Neural cell (in vitro differentiated cells): Measurements from ENCODE around the gene UNC45A.

Experiments used
- EP300 ChIP-seq: fragments of 450-650 bp; conservative IDR thresholded peaks from 2 replicates; pipeline ENCODE4 v1.6.1; 2014; ENCODE audit warnings: antibody characterized with exemption, mild to moderate bottlenecking, moderate library complexity; ENCODE audit not compliant: poor library complexity, severe bottlenecking
- EZH2 ChIP-seq: fragments of 200-600, 300-800 bp; shearing (Covaris generic), sonication (generic); IDR thresholded peaks from 2 replicates; pipeline ENCODE4 v1.6.1; 2014; ENCODE audit warnings: antibody characterized with exemption, low read length, borderline replicate concordance, mild to moderate bottlenecking; ENCODE audit not compliant: insufficient read depth, poor library complexity, severe bottlenecking
- MXI1 ChIP-seq: fragments of 450-650 bp; conservative IDR thresholded peaks from 2 replicates; pipeline ENCODE4 v1.6.1; 2014; ENCODE audit warnings: antibody characterized with exemption, mild to moderate bottlenecking; ENCODE audit not compliant: poor library complexity, severe bottlenecking
- POLR2AphosphoS5 ChIP-seq: IDR thresholded peaks from 2 replicates; pipeline ENCODE4 v1.6.1; 2012
- TF ChIP-seq, protein P1 (sequence below): fragments of 450-650 bp; IDR thresholded peaks from 2 replicates; pipeline ENCODE4 v1.5.1; 2014; ENCODE audit warnings: antibody characterized with exemption, mild to moderate bottlenecking, moderate library complexity; ENCODE audit not compliant: poor library complexity, severe bottlenecking
- TF ChIP-seq, protein P2 (sequence below): IDR thresholded peaks from 2 replicates; pipeline ENCODE4 v1.6.1; 2012; ENCODE audit warnings: borderline replicate concordance

DNA sequence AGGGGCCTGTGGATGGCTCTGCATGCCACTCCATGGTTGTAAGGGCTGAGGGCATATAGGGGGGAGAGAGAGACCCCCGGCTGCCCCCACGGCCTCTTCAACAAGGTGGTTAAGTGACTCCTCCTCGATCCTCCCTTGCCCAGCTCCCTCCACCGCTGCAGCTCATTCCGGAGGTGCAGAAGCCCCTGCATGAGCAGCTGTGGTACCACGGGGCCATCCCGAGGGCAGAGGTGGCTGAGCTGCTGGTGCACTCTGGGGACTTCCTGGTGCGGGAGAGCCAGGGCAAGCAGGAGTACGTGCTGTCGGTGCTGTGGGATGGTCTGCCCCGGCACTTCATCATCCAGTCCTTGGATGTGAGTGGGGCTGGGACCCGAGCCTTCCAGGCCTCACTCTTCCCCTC, 44.2 kb upstream of the UNC45A start:
- TF ChIP-seq, protein P1, sequence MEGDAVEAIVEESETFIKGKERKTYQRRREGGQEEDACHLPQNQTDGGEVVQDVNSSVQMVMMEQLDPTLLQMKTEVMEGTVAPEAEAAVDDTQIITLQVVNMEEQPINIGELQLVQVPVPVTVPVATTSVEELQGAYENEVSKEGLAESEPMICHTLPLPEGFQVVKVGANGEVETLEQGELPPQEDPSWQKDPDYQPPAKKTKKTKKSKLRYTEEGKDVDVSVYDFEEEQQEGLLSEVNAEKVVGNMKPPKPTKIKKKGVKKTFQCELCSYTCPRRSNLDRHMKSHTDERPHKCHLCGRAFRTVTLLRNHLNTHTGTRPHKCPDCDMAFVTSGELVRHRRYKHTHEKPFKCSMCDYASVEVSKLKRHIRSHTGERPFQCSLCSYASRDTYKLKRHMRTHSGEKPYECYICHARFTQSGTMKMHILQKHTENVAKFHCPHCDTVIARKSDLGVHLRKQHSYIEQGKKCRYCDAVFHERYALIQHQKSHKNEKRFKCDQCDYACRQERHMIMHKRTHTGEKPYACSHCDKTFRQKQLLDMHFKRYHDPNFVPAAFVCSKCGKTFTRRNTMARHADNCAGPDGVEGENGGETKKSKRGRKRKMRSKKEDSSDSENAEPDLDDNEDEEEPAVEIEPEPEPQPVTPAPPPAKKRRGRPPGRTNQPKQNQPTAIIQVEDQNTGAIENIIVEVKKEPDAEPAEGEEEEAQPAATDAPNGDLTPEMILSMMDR = no peak
- TF ChIP-seq EP300 (no peak), MXI1 (no peak), EZH2 (no peak), POLR2AphosphoS5 (no peak)
- TF ChIP-seq, protein P2, sequence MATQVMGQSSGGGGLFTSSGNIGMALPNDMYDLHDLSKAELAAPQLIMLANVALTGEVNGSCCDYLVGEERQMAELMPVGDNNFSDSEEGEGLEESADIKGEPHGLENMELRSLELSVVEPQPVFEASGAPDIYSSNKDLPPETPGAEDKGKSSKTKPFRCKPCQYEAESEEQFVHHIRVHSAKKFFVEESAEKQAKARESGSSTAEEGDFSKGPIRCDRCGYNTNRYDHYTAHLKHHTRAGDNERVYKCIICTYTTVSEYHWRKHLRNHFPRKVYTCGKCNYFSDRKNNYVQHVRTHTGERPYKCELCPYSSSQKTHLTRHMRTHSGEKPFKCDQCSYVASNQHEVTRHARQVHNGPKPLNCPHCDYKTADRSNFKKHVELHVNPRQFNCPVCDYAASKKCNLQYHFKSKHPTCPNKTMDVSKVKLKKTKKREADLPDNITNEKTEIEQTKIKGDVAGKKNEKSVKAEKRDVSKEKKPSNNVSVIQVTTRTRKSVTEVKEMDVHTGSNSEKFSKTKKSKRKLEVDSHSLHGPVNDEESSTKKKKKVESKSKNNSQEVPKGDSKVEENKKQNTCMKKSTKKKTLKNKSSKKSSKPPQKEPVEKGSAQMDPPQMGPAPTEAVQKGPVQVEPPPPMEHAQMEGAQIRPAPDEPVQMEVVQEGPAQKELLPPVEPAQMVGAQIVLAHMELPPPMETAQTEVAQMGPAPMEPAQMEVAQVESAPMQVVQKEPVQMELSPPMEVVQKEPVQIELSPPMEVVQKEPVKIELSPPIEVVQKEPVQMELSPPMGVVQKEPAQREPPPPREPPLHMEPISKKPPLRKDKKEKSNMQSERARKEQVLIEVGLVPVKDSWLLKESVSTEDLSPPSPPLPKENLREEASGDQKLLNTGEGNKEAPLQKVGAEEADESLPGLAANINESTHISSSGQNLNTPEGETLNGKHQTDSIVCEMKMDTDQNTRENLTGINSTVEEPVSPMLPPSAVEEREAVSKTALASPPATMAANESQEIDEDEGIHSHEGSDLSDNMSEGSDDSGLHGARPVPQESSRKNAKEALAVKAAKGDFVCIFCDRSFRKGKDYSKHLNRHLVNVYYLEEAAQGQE = no peak
